GM23248 (cell line): ENCODE data around the gene GNB5.

ENCODE experiments used
- EZH2 ChIP-seq: fragments of 200-600 bp; sonication (generic); IDR thresholded peaks from 2 replicates; pipeline ENCODE4 v1.6.1; 2018; ENCODE audit warnings: antibody characterized with exemption, mild to moderate bottlenecking; ENCODE audit not compliant: insufficient read depth, poor library complexity, severe bottlenecking
- EZH2phosphoT487 ChIP-seq: fragments of 200-600 bp; sonication (generic); IDR thresholded peaks from 2 replicates; pipeline ENCODE4 v1.6.1; 2018; ENCODE audit warnings: antibody characterized with exemption, moderate library complexity, mild to moderate bottlenecking, low read depth; ENCODE audit not compliant: insufficient read depth

DNA sequence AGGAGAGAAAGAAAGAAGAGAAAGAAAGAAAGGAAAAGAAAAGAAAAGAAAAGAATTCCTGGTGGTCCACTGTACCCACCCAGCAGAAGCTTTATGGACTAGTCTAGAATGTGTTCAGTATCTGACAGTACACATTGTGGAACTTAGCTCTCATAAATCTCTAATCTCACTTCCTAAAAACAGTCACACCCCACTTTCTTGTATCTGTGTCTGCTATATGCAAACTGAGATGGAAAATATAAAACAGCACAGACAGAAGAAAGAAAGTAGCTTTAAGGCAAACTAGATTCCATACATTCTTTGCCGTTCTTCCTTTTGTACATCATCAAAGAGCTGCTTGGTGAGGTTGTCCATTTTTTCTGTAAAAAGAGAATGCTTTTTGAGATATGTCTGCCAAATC is 41.1 kb upstream of the GNB5 start:
- TF ChIP-seq EZH2phosphoT487 (no peak), EZH2 (no peak)
